ENCODE measurements around the gene HSD11B2. TPM values are rescaled to one million over a fixed set of nuclear protein-coding genes. Genes with fewer than 3 reads are reported as not detected.

HSD11B2 gene
- total and polyA plus RNA-seq, 2 of the 8 experiments (the other 6 are each of a cell fraction or from before 2014, with no cell fraction given) = 28.7 to 32.9 TPM

GRCh38 chr16:67443265-67443664 lies 12.3 kb downstream of the HSD11B2 start:
- no peaks in the 10 kb centered on the region for H3K27me3 ChIP-seq (replicated peaks in 1 of 4; ENCODE audit: control insufficient read depth in 3 of 4, extremely low read depth in 1 of 4, insufficient read depth in 3 of 4, low read length in 3 of 4)
- ChIA-PET POLR2A (ENCODE audit: partially characterized antibody) (interaction anchor here (1.7 to 8.5 kb wide), 2 partner anchors 10 to 22 kb away, joined by 3 to 67 read pairs; partner anchors contain the start of gene HSD11B2), CTCF (ENCODE audit: partially characterized antibody) (interaction anchor here (1.3 to 28.6 kb wide), 14 partner anchors 1 to 183 kb away, joined by 4 to 683 read pairs (median 8); partner anchors contain the start of genes HSD11B2 and ZDHHC1)
- no peak overlapping the region for H2BK5ac ChIP-seq (ENCODE audit: low read depth, low read length)
- TF ChIP-seq EZH2 (IDR thresholded peaks at IDR 0.05; ENCODE audit: low read depth, low read length, severe bottlenecking) (no peak), EGR1 (IDR thresholded peaks at IDR 0.05; ENCODE audit: borderline replicate concordance, low read depth, low read length) (no peak), CBX5 (IDR thresholded peaks at IDR 0.05; ENCODE audit: low read depth, low read length) (no peak), JUND (IDR thresholded peaks at IDR 0.05; ENCODE audit: low read length) (no peak), SIRT6 (IDR thresholded peaks at IDR 0.05; ENCODE audit: low read length) (no peak), TEAD4 (IDR thresholded peaks at IDR 0.05; ENCODE audit: low read depth, low read length) (no peak), TBP (IDR thresholded peaks at IDR 0.05; ENCODE audit: low read depth, low read length) (no peak), KDM5A (IDR thresholded peaks at IDR 0.05; ENCODE audit: low read length) (no peak)
- no peak overlapping the region for H2BK120ac ChIP-seq (replicated peaks; ENCODE audit: low read depth, low read length)
- H3K14ac ChIP-seq (ENCODE audit: insufficient read length) = no peak overlapping the region
- no peak overlapping the region for H2AFZ ChIP-seq (ENCODE audit: low read length)
- WGBS, 2 experiments (ENCODE audit: extremely low coverage in 1 of 2, insufficient coverage in 1 of 2, insufficient read length in 1 of 2, insufficient replicate concordance in 2 of 2, low coverage in 1 of 2, low lambda C conversion rate in 2 of 2, missing lambda C conversion rate in 1 of 2) = 93% methylated on average over 6 of the region's 6 CpGs; no CpG with 5 or more reads in 1 of the 2 experiments
- FAIRE-seq (no peak), DNase-seq (ENCODE audit: low read depth in 1 of 2, low spot score in 2 of 2) (no peak)
- no peak overlapping the region for H2BK15ac ChIP-seq (ENCODE audit: low read length)
- H3K36me3 ChIP-seq (ENCODE audit: control insufficient read depth in 2 of 4, insufficient read depth in 4 of 4, low read length in 3 of 4) = peaks cover 0 to 7% (median 4%) of the 10 kb centered on the region in 4 experiments; a peak in 5 of 8 replicates
- H4K91ac ChIP-seq (replicated peaks; ENCODE audit: insufficient read length, low read length) = no peak overlapping the region
- no peaks in the 10 kb centered on the region for H3K79me2 ChIP-seq (ENCODE audit: control insufficient read depth in 1 of 2, insufficient read depth in 2 of 2, low read length in 2 of 2)
- no peaks in the 10 kb centered on the region for H3K23me2 ChIP-seq (ENCODE audit: low read depth, low read length)
- H3K23ac ChIP-seq (ENCODE audit: insufficient read length) = no peak overlapping the region
- H3K56ac ChIP-seq (replicated peaks; ENCODE audit: insufficient read length, low read depth, low read length) = no peak overlapping the region
- peaks cover 0 to 4% of the 10 kb centered on the region in 2 experiments; a peak in 1 of 4 replicates for H3K9me3 ChIP-seq (ENCODE audit: insufficient read depth in 2 of 2, low read depth in 1 of 2, low read length in 1 of 2)
- no peak overlapping the region for H4K5ac ChIP-seq (ENCODE audit: insufficient read length, low read depth, low read length)
- no peak overlapping the region for H2BK12ac ChIP-seq (ENCODE audit: low read depth, low read length)
- H3K4me3 ChIP-seq (ENCODE audit: extremely low read depth in 1 of 4, insufficient read depth in 2 of 4, low read depth in 3 of 4, low read length in 4 of 4) = no peak overlapping the region
- H3K4me2 ChIP-seq (ENCODE audit: insufficient read depth in 1 of 2, low read depth in 2 of 2, low read length in 2 of 2) = no peak overlapping the region
- no peak overlapping the region for H3K27ac ChIP-seq (ENCODE audit: low read depth, low read length)
- peaks cover 2 to 6% of the 10 kb centered on the region in 2 experiments for H4K20me1 ChIP-seq (replicated peaks in 1 of 2; ENCODE audit: control insufficient read depth in 1 of 2, insufficient read depth in 2 of 2, low read length in 2 of 2)
- no peak overlapping the region for H3K9ac ChIP-seq (replicated peaks in 1 of 4; ENCODE audit: extremely low read depth in 1 of 4, low read depth in 3 of 4, low read length in 3 of 4)
- H3K18ac ChIP-seq (ENCODE audit: extremely low read depth, low read length) = no peak overlapping the region
- H3K79me1 ChIP-seq (ENCODE audit: low read depth, low read length) = no peaks in the 10 kb centered on the region; the same call in none of the 2 replicates
- H2AK5ac ChIP-seq (ENCODE audit: low read depth, low read length) = no peak overlapping the region
- no peak overlapping the region; the same call in 1 of the 2 replicates for H4K8ac ChIP-seq (ENCODE audit: extremely low read depth, insufficient read depth, low read length)
- peaks cover 0 to 8% (median 4%) of the 10 kb centered on the region in 4 experiments; a peak in 5 of 7 replicates for H3K4me1 ChIP-seq (replicated peaks in 1 of 4; ENCODE audit: control insufficient read depth in 3 of 4, insufficient read depth in 4 of 4, low read length in 3 of 4)
- H3K4ac ChIP-seq (replicated peaks; ENCODE audit: insufficient read length, low read depth, low read length) = no peak overlapping the region
- no peak overlapping the region for H2BK20ac ChIP-seq (ENCODE audit: low read length)
